Heart left ventricle (tissue), 13 donors: ENCODE results near the gene EIF4G1.

ENCODE experiments used
- POLR2A ChIP-seq, 2 donors: fragments of 450-650 bp; IDR thresholded peaks; one replicate each; pipeline ENCODE4 v1.6.1; 2017; ENCODE audit warnings: antibody characterized with exemption in 2 of 2, mild to moderate bottlenecking in 2 of 2, moderate library complexity in 2 of 2
- TF ChIP-seq, protein P1 (sequence below), 12 donors: fragments of 200-600 bp; sonication (generic) in 4 of 12; IDR thresholded peaks; one replicate each; pipeline versions ENCODE4 v1.5.0 to v1.8.0; 2018 to 2022; ENCODE audit warnings: antibody characterized with exemption in 12 of 12, mild to moderate bottlenecking in 5 of 12
- donor health status: ischemic (EF 13 %, LVEDD 7.1; RV severe dilation, severe dysfunction).
- donor health status: DM: no; HTN: yes; CAD: no.
- donor health status: DM: no; HTN: no; CAD: no.
- donor health status: ischemic (EF 25% LVEDD 6.9; RV normal size, moderate dysfunction).
- donor health status: ischemic (EF 25% LVEDD 5.7; RV mildly dilated, moderate dysfunction).
- donor health status: ischemic (EF 35%, LVEDD 5.7; RV mildly dilated, moderate dysfunction).
- donor health status: nonischemic (EF 11% LVEDD 7.7; RV severe dilation, severe dysfunction).
- donor health status: DM: yes; HTN: yes; CAD: no.
- donor health status: PGD.
- donor health status: ischemic (EF 29% LVEDD 5.4; RV normal size, mild dysfunction).
- donor health status: nonischemic (EF 23%, LVEDD 6.1; RV moderate dilation, normal function).

DNA sequence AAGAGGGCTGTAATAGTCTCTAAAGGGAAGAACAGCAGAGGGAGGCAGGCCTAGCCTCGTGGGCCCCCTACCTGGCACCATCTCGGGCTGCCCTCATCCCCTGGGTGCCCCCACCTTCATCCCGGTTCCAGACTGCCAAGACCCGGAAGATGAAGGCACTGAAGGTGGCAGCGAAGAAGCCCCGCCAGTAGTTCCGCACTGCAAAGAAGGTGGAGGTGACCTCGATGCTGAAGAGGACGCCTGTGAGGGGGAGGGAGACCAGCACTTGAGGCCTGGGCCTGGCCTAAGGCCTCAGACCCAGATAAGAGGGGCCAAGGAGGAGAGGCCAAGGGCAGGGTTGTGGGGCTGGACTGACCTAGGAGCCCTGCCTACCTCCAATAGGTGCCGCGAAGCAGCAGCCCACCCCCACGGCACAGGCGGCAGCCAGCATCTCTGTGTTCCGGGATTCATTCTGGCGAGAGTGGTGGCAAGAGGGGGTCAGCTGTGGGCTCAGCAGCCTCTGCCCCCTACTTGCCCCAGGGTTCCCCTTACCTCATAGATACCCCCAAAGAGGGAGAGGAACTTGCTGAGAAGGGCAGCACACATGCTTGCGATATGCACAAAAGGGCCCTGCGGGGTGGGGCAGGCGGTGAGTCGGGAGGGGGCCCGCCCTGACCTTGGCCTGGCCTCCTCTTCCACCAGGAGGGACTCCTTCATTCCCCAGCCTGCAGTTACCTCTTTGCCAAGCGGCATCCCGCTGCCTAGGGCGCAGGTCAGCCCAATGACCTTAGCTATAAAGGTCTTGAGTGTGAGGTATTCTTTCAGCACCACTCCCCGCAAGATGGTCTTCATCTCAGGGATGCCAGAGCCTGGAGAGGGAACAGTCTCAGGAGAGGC, 43.1 kb downstream of the EIF4G1 start:
- TF ChIP-seq, protein P1, sequence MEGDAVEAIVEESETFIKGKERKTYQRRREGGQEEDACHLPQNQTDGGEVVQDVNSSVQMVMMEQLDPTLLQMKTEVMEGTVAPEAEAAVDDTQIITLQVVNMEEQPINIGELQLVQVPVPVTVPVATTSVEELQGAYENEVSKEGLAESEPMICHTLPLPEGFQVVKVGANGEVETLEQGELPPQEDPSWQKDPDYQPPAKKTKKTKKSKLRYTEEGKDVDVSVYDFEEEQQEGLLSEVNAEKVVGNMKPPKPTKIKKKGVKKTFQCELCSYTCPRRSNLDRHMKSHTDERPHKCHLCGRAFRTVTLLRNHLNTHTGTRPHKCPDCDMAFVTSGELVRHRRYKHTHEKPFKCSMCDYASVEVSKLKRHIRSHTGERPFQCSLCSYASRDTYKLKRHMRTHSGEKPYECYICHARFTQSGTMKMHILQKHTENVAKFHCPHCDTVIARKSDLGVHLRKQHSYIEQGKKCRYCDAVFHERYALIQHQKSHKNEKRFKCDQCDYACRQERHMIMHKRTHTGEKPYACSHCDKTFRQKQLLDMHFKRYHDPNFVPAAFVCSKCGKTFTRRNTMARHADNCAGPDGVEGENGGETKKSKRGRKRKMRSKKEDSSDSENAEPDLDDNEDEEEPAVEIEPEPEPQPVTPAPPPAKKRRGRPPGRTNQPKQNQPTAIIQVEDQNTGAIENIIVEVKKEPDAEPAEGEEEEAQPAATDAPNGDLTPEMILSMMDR (IDR thresholded peaks at IDR 0.05), result no peak
- no peak for TF ChIP-seq POLR2A (IDR thresholded peaks at IDR 0.05)
